22Rv1 (cell line): ENCODE measurements around the gene PARP11.

Experiments used
- H3K27ac ChIP-seq: fragments of 450-650 bp; 2 replicates; pipeline ENCODE4 v1.5.1; 2017
- CTCF ChIP-seq: fragments of 450-650 bp; IDR thresholded peaks from 2 replicates; pipeline ENCODE4 v1.5.1; 2017; ENCODE audit warnings: mild to moderate bottlenecking
- ZFX ChIP-seq: fragments of 450-650 bp; IDR thresholded peaks from 2 replicates; pipeline ENCODE4 v1.6.1; 2017; ENCODE audit warnings: antibody characterized with exemption, borderline replicate concordance

Gene PARP11

DNA sequence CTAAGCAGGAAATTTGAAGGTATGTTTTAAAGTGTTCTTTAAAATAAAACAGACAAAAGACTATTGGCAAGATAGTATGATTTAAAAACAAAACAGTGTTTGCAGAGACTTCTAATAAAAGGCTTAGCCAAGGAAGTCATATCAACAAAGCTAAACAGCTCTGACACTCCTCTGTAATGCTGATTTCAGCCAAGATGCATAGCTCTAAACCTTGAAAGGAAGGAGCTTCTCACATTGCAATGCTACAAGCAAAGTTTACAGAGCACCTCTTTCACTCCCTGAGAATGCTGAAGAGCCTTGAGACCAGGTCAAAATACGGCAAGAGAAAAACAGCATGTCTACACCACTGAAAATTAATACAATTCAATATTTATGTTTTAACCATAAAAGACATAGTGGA, 51.8 kb downstream of the PARP11 start:
- TF ChIP-seq ZFX = no peak
- no peak for TF ChIP-seq CTCF

GRCh38 chr12:3820122-3820521, 53.1 kb downstream of the PARP11 start:
- no peak overlapping the region for H3K27ac ChIP-seq
- TF ChIP-seq ZFX = no peak
- TF ChIP-seq CTCF = no peak

More for the DNA sequence above, 51.8 kb downstream of the PARP11 start:
- H3K27ac ChIP-seq = no peak overlapping the region

DNA sequence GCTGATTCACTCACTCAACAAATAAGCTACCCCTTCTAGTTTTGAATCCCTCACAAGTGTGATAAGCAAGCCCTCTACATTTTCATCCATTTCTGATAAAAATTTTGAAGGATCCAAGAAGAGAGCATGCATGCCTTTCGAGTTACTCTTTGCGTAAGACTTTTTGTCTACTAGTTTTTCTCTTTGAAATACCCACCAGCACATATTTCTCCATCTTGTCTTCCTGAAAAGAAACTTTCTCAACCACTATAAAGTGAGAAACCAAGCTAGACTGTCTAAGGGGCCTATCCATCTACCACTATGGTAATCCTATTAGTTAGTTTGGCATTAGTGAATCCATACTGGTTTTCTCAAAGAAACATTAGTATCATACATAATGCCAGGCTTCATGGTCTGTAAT, 56.9 kb downstream of the PARP11 start:
- no peak overlapping the region for H3K27ac ChIP-seq
- TF ChIP-seq ZFX = no peak
- TF ChIP-seq CTCF = no peak

GRCh38 chr12:3815094-3815766, 58.0 kb downstream of the PARP11 start:
- TF ChIP-seq CTCF (no peak), ZFX (no peak)
- H3K27ac ChIP-seq = no peak overlapping the region

- TF ChIP-seq CTCF (no peak), ZFX (no peak)
- no peak overlapping the region for H3K27ac ChIP-seq
Observed at GRCh38 chr12:3810540-3810939, 62.7 kb downstream of the PARP11 start.

- H3K27ac ChIP-seq = no peak overlapping the region
- TF ChIP-seq CTCF = no peak
- no peak for TF ChIP-seq ZFX
Observed at GRCh38 chr12:3810016-3810370, 63.2 kb downstream of the PARP11 start.

- H3K27ac ChIP-seq = no peak overlapping the region
- TF ChIP-seq ZFX = no peak
- TF ChIP-seq CTCF = no peak
Observed at GRCh38 chr12:3809357-3810015, 63.7 kb downstream of the PARP11 start.
